ENCODE results near the gene FOXO6.

Gene FOXO6

DNA sequence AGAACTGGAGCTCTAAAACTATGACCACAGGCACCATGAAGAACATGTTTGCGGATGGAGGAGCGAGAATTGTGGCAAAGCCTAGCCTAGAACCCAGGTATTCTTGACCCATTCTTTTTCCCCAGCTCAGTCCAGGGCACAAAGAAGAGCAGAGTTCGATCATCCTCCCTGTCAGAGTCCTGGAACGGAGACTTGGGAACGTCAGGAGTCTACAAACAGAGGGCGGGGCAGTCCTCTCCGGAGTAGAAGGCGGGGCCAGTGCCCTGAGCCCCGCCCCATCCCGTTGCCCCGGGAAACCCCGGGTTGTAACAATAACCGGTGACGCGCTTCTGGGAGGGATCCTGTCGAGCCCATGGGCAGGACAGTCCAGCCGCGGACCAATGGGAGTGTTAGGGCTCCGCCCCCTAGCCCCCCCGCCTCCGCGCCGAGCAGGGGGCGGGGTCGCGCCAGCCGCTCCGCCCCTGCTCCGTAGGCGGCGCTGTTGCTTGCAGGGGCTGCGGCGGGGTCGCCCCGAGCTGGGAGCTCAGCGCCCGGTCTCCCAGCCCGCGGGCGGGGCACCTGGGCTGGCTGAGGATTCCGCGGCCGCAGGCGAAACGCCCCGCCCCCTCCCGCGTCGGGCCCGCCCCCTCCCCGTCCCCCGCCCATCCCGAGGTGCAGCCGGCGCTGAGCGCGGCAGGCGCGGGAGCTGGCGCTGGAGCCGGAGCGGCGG is at the start of gene FOXO6:
Gene FOXO6, plus strand, starts transcription at position 649 of the 709 bp plus-strand sequence.
- peak; percentile 91 for DNase-seq

DNA sequence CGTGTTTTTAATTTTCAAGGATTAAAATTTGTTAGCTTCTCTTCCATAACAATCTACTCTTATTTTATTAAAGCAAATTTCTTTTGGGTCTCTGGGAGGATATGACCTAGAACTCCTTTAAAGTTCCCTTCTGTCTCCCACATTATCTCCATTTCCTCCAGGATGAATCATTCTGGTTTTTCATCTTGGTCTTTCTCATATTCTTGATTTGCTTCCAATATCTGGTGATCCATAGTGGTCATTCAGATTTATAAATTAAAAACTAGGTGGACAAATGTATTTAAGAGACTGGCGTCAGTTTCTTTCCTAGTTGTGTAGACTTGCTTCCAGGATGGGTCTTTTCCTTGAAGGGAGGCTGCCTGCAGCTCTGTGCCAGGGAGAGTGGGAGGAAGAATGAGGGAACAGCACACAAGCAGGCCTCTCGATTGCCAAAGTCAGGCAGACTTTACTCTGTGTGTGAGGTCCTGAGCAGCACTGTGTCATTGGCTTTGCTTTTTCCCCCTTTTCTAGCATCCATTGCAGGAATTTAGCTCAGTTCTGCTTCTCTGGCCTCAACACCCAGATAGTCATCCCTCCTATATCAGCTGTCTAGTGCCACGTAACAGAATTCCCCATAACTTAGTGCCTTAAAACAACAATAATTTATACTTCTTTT is 48.1 kb upstream of the FOXO6 start:
- DNase-seq = no peak

DNA sequence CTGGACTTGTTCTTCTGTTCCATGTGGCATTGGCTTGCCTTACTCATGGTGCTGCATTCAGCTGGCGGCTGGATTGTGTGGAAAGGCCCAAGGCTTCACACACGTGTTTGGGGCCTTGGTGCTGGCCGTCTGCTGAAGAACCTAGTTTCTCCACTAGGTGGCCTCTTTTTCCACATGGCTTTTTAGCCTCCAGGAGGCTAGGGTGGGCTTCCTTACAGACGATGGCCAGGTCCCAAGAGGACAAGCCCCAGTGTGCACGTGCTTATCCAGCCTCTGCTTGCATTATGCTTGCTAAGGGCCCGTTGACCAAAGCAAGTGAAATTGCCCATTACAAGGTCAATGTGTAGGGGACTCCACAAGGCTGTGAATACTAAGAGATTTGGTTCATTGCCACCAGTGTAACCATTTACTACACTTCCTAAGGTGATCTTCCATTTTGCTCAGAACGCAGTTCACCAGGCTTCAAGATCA is 47.5 kb upstream of the FOXO6 start:
- no peak for DNase-seq

DNA sequence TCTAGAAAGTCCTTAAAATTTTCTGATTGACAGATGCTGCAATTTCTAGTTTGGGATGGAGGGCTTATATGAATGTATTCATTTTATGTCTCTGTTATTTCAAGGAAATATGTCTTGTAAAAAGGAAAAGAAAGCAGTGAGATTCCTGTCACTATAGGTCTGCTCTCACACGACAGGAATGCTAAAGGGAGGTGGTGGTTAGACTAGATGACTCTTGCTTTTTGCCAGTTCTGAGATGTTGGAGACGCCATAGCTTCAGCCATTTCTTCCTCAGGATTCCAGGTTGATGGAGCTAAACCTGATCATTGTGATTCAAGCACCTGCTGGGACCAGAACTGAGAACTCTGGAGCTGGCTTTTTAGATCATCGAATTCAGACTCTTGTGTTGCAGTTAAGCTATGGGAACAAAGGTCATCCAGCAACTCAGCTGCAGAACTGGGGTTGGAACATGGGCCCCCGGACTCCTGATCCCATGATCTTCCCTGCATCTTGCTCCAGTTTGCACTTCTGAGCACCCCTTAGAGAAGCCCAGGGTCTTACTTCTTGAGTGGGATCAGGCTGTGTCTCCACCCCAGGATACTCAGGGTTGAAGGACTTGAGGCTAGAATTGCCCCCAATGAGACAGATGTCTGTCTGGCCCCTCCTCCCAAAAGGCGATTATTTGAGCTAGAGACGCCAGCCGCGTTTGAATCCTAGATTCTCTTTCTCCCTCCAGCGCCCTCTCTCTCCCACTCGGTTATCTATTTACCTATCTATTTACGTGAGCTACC is 46.7 kb upstream of the FOXO6 start:
- DNase-seq = no peak

DNA sequence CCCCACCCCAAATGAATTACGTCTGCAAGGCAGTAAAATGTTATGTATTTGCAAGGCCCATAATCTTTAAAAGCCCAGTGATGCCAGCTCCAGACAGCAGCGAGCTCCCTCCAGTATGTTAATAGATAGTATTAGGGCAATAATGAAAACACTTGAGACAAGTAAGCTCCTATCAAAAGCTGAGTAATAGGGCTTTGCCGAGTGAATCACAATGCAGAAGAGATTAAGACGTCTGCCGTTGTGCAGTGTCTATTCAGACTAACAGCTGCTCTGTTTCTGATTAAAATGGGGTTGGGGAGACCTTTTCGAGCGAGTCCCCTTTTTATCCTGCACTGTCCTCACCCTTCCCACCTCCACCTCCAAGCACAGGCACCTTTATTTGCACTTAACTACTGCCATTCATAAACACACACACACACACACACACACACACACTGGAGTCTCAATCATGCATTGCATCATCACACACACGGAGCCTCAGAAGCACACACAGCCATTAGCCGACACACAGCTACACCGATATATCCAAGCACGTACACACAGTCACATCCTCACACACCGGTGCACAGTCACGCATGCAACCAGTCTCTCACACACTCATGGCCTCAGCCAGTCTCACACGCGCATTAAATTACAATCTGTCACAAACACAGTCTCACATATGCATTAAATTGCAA is 46.0 kb upstream of the FOXO6 start:
- no peak for DNase-seq

DNA sequence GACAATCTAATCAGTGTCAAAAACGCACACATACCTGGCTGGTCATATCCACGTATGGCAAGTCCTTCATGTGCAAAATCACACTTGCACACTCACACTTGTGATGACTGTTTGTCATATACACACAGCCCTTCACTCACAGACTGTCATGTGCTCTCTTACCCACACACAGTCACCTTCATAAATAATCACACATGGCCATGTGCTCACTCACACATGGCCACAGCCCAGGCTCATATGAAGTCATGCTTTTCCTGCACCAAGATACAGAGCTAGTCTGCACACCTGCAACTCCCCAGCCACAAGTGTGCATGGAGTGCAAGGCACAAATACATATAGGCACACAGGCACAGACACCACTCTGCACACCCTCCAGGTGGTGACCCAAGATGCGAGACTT is 45.4 kb upstream of the FOXO6 start:
- DNase-seq = no peak

DNA sequence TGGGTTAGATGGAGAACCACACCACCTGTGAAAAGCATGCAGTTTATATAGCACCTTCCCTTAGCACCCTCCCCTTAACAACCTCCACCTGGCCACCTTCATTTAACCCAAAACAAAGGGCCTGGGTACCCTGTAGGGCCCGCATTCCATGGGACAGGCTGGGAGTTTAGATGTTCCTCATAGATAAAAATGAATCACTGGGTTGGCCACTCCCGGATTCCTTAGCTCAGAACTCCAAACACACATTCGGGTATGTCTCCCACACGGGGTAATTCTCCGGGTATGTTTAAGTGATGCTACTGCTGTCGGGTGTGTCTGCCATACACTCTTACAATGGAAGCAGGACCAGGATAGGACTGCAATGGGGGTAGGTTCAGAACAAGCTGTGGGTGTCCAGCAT is 43.9 kb upstream of the FOXO6 start:
- no peak for DNase-seq

DNA sequence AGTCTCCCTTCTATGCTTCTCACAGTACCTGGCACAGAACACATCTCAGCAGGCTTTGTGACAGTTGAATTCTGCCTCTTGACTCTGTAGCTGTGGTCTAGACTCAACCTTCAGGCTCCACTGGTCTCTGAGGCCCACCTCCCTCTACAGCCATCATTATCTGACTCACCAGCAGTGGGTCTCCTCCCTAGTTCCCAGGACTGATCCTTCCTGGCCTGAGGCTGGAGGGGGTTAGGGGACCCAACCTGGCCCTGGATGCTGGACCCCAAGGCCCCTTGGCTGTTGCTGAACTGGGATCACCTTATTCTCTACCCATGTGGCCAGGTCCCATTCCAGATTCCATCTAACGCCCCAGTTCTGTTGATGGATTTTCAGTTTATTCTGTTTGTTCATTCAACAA is 43.1 kb upstream of the FOXO6 start:
- DNase-seq = no peak

DNA sequence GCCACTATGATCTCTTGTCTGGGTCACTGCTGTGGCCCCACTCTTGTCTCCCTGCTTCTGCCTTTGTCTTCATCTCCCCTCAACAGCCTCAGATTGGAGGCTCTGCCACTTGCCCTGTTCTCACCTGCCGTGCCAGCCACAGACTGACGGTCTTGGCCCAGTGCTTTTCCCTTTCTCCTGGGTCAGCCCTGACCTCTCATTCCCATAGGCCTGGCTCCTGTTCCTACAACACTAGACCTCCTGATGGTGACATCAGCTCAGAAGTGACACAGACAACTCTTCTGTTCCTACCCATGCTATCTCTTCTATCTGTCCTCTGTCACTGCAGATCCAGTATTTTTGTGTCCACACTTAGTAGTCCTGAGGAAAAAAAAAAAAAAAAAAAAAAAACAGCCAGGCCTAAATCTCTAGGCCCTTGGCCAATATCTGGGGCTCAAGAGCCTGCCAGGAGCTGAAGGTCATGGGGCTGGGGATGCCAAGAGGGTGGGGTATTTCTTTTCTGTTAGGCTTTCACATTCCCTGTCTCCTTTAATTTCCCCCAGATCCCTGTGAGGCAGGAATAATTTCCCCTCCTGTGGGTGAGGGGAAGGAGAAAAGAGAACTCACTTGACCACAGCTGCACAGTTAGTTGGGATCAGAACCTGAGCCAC is 42.0 kb upstream of the FOXO6 start:
- no peak for DNase-seq

DNA sequence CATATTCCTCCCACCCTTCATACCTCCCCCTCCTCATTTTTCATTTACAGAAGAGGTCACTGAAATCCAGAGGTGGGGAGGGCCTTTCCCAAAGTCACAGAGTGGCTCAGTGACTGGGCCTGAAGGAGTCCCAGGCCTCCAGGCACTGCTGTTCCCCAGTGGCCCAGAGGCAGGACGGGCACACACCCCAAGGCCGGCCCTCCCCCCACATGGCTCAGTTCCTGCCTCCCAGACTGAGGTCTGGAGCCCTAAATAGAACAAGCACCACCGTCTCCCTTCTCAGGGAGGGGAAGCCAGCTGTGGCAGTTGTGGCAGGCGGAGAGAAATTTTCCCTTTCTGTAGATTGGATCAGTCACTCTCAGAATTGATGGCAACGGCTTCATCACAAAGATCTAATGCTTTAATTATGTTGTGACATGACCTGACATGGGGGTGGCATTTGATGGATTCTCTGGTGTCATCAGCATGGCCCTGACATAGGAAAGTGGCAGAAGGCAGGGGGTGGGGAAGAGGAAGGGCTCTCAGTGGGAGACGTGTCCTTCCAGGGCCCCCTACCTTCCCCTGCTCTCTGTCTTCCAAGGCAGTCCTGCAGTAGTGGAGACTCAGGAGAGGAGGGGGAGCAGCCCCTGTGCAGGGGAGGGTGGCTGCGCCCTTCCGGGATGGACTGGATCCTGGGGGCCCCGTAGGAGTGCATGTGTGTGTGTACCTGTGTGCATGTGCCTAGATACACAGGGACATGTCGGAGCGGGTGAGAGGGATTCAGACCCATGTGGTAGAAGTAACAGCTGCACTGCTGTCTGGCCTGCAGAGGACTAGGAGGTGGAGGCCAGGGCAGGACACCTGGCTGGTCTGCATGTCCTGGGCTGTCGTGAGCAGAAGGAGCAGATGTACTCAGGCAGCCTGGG is 41.2 kb upstream of the FOXO6 start:
- DNase-seq = no peak

DNA sequence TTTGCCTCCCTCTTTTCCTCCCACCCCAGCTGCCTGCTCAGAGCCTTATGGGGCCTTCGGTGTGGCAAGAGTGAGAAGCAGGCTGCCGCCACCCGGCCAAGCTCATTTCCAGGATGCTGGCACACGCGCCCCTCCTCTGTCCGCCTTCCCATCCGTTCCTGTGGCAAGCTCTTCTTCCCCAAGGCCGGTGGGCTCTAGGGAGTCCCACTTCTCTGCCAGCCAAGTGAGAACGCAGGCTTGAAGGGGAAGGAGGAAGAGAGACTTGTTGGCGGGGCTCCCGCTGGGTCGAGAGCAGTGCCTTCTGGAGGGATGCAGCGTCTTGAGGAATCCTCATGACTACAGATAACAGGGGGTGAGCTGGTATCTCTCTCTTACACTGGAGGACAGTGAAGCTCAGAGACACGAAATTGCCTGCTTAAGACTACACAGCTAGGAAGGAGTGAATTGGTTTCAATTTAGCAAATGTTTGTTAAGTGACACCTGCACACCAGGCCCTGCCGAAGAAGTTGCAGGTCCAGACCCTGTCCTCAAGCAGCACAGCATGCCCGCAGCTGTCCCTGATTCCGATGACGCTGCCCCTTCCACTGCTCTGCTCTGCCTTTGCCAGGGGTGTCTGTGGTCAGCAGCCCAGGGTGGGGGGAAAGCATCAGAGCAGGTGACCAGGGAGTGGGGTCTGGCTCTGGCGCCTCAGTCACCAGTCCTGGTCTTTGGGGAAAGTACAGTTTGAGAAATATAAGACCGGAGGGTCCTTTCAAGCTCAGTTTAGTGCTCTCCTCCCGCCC is 40.1 kb upstream of the FOXO6 start:
- DNase-seq = no peak

DNA sequence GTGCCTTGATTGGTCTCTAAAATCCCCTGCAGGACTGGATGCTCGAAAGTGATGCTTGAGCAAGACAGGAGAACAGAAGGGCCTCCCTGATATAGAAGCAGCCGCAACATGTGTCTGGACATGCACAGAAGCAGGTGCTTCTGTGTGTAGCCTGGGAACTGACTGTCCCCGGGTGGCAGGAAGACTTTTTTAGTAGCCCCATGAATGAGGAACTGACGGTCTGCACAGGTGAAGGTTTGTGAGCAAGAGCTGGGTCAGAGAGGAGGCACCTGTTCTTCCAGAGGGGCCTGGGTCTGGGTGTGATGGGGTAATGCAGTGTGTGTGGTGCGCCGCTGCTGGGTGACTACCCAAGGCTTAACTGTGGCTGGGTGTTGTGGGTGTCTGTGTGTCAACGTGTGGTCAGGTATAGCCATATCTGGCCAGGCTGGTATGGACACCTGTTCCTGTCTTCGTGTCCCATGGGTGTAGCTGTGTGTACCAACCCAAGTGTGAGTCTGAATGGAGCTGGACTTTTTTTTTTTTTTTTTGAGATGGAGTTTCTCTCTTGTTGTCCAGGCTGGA is 39.1 kb upstream of the FOXO6 start:
- DNase-seq = no peak

DNA sequence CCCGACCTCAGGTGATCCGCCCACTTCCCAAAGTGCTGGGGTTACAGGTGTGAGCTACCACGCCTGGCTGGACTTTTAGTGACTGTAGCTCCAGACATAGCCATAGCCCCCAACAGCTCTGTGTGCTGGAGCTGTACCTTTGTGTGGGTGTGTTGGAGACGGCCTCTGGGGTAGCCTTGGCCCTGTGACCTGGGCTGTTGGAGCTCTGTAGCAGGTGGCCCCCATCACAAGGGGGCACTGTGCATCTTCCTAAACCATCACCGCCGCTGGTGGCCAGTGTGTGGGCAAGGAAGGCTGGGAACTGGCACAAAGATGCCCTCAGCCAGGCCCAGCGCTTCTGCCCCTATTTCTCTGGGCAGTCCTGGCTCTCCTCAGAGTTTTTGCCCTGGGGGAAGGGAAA is 38.4 kb upstream of the FOXO6 start:
- DNase-seq = no peak

DNA sequence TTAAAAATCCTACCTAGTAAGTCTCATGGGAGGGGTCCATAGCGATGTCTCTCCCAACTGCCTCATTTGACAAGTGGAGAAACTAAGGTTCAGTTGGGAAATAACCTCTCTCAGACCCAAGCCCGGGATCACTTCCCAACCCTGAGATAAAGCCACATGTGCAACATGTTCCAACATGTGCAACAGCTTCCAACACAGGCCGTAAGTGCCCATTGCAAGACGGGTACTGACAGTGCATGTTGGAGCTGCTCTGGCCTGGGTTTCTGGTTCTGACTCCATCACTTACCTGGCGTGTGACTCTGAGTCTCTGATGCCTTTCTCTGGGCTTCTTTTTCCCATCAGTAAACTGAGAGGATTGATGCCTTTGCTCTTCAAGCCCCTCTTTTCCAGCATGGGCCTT is 38.0 kb upstream of the FOXO6 start:
- DNase-seq = no peak

DNA sequence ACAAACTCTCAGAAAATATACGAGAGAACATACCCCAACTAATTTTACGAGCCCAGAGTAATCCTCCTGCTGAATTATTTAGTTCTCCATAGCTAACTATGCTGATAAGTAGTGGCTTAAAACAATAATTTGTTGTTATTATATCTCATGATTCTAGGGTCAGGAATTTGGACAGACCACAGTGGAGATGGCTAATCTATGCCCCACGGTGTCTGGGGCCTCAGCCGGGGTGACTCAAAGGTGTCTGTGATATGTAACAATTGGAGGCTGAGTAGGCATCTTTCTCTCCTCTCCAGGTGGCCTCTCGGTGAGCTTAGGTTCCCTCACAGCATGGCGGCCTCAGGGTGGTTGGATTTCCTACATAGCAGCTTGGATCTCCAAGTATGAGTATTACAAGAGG is 35.4 kb upstream of the FOXO6 start:
- DNase-seq = no peak

DNA sequence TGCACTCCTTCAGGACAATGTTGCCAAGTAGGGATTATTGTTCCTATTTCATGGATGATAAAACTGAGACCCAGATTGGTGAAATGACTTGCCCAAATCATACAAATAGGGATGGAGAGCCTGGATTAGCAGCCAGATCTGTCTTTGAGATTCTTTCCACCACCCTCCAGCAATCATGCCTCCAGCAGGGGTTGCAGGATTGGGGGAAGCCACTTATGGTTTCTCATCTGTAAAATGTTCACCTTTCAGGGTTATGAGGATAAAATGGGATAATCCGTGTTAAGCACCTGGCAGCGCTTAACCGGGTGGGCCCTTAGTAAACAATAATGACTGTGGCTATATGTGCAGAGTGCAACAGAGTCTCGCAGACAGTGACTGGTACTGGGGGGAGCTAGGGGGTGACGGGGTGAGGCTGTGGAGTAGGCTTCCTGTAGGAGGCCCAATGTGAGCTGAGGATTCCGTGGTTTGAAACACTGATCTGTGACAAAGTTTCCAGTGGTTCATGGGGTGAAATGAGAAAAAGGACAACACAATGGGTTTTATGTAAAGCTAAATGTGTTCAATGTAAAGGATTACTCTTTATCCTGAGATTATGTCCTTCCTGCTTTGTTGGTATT is 33.7 kb upstream of the FOXO6 start:
- DNase-seq = no peak

DNA sequence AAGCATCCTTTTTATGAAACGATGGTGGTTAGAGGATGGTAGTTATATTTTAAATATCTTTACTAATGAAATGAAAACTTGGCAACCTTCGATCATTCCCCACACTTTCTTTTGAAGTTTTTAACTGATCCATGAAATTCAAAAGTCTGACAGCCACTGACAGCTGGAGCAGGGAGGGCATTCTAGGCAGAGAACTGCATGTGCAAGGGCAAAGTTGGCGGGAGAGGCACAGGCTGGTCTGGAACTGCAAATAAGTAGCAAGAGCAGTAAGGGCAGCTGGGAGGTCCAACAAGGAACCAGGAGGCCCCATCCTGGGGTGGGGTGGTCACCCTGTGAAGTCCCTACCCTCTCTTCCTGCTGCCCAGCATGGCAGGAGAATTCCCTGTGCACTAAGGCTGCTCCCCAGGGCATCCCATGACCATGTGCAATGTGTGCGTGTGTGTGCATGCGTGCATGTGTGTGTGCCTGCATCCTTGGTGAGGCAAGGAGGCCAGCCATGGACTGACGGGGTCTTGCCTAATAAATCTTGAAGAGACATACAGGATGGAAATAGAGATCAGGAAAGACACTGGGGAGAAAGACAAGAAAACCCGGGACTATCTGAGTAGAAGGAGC is 33.1 kb upstream of the FOXO6 start:
- DNase-seq = no peak

DNA sequence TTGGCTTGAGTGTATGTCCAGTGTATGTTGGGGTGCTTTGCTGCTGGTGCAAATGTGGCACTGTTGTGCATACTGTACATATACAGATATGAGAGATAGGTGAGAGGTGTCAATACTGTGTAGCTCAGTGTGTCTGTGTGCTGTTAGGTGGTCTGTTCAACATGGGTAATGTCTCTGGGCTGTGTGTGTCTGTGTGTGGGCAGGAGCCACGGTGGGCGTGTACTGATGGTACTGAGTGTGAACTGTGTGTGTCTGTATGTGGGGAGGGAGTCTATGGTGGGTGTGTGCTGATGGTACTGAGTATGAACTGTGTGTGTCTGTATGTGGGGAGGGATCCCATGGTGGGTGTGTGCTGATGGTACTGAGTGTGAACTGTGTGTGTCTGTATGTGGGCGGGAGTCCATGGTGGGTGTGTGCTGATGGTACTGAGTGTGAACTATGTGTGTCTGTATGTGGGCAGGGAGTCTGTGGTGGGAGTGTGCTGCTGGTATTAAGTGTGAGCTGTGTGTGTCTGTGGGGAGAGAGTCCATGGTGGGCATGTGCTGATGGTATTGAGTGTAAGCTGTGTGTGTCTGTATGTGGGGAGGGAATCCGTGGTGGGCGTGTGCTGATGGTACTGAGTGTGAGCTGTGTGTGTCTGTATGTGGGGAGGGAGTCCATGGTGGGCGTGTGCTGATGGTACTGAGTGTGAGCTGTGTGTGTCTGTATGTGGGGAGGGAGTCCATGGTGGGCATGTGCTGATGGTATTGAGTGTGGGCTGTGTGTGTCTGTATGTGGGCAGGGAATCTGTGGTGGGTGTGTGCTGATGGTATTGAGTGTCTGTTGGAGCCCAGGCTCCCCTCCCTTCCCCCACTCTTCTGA is 32.2 kb upstream of the FOXO6 start:
- no peak for DNase-seq

Data from activated T-cell treated with anti-CD3 and anti-CD28 coated beads for 4 hours (primary cell).